ENCODE measurements around the gene SH3D19. TPM values are rescaled to one million over a fixed set of nuclear protein-coding genes. Genes with fewer than 3 reads are reported as not detected.
"Not testable (repeated sequence)": the region's sequence is repeated elsewhere in the genome, so short reads cannot be mapped to it uniquely, and the experiment has no call there.

SH3D19 gene
- total RNA-seq, 1 donor from 2014 or later: 66.5 TPM

- H3K9me3 ChIP-seq (ENCODE audit: insufficient read depth, low read depth, low read length): no peaks in the 10 kb centered on the region
- DNase-seq (ENCODE audit: low read depth) (no peak), FAIRE-seq (no peak)
- Mint-ChIP-seq H3K36me3 (ENCODE audit: low read depth, unreplicated experiment) (no peaks in the 10 kb centered on the region), H3K27ac (ENCODE audit: unreplicated experiment) (no peak overlapping the region), H3K9me3 (ENCODE audit: unreplicated experiment) (no peaks in the 10 kb centered on the region), H3K27me3 (ENCODE audit: low read depth, unreplicated experiment) (no peaks in the 10 kb centered on the region), H3K4me1 (ENCODE audit: low read depth, unreplicated experiment) (no peaks in the 10 kb centered on the region), H3K4me3 (ENCODE audit: unreplicated experiment) (no peak overlapping the region)
- no peak overlapping the region for H3K4me3 ChIP-seq (ENCODE audit: insufficient read depth, low read depth, low read length)
- no peaks in the 10 kb centered on the region for H3K4me1 ChIP-seq (ENCODE audit: insufficient read depth, low read length)
- H3K4me2 ChIP-seq (ENCODE audit: low read length): no peak overlapping the region
- H4K20me1 ChIP-seq (ENCODE audit: insufficient read depth, low read length): no peaks in the 10 kb centered on the region
- no peaks in the 10 kb centered on the region for H3K79me2 ChIP-seq (ENCODE audit: insufficient read depth, low read length)
- H3K27me3 ChIP-seq (ENCODE audit: insufficient read depth, low read length): no peaks in the 10 kb centered on the region
- no peak overlapping the region for H3K9ac ChIP-seq (ENCODE audit: low read length)
- TF ChIP-seq CTCF (IDR thresholded peaks at IDR 0.05; ENCODE audit: insufficient read depth, low read depth, low read length): no peak
- no peak for TF ChIP-seq EZH2 (IDR thresholded peaks at IDR 0.05; ENCODE audit: insufficient read depth, low read length)
- no peaks in the 10 kb centered on the region for H3K36me3 ChIP-seq (ENCODE audit: insufficient read depth, low read length)
- H3K27ac ChIP-seq (ENCODE audit: low read depth, low read length): no peak overlapping the region
- H2AFZ ChIP-seq (ENCODE audit: low read depth, low read length): no peak overlapping the region
These were observed 237.9 kb downstream of the SH3D19 start for GRCh38 chr4:151087467-151087866.

GRCh38 chr4:151077978-151078377 is 247.4 kb downstream of the SH3D19 start:
- not testable (repeated sequence) for H3K4me3 Mint-ChIP-seq (ENCODE audit: unreplicated experiment); H3K9me3 ChIP-seq (ENCODE audit: insufficient read depth, low read depth, low read length); H3K9me3 Mint-ChIP-seq (ENCODE audit: unreplicated experiment); H2AFZ ChIP-seq (ENCODE audit: low read depth, low read length); H3K4me3 ChIP-seq (ENCODE audit: insufficient read depth, low read depth, low read length); H3K27me3 Mint-ChIP-seq (ENCODE audit: low read depth, unreplicated experiment); H3K79me2 ChIP-seq (ENCODE audit: insufficient read depth, low read length); H3K4me1 ChIP-seq (ENCODE audit: insufficient read depth, low read length); H3K9ac ChIP-seq (ENCODE audit: low read length); H3K27me3 ChIP-seq (ENCODE audit: insufficient read depth, low read length); H3K27ac Mint-ChIP-seq (ENCODE audit: unreplicated experiment); H3K36me3 ChIP-seq (ENCODE audit: insufficient read depth, low read length); DNase-seq (ENCODE audit: low read depth); H3K4me1 Mint-ChIP-seq (ENCODE audit: low read depth, unreplicated experiment); H3K36me3 Mint-ChIP-seq (ENCODE audit: low read depth, unreplicated experiment); H3K4me2 ChIP-seq (ENCODE audit: low read length); H3K27ac ChIP-seq (ENCODE audit: low read depth, low read length); H4K20me1 ChIP-seq (ENCODE audit: insufficient read depth, low read length); FAIRE-seq

DNA sequence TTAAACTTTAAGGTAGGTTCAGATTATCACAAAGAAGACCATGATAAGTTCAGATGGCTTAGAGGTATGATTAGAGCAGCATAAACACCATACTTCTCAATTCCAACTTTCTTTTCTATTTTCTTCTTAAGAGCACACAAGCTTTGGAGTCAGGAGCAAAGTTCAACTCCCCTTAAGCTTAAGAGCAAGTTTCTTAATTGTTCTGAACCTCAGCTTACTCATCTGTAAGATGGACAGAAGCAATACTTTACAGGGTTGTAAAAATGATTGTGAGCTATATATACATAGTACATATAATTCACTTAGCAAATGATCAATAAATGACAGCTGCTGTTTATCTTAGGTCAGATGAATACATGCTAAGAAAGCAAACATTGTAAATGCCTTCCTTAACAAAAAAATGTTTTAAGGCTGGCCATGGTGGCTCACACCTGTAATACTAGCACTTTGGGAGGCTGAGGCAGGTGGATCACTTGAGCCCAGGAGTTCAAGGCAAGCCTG is 250.9 kb downstream of the SH3D19 start:
- Mint-ChIP-seq H3K4me1 (ENCODE audit: low read depth, unreplicated experiment) (no peaks in the 10 kb centered on the region), H3K9me3 (ENCODE audit: unreplicated experiment) (no peaks in the 10 kb centered on the region), H3K36me3 (ENCODE audit: low read depth, unreplicated experiment) (no peaks in the 10 kb centered on the region), H3K4me3 (ENCODE audit: unreplicated experiment) (no peak overlapping the region), H3K27ac (ENCODE audit: unreplicated experiment) (no peak overlapping the region), H3K27me3 (ENCODE audit: low read depth, unreplicated experiment) (peaks cover 2% of the 10 kb centered on the region)
- Histone ChIP-seq H3K36me3 (ENCODE audit: insufficient read depth, low read length) (no peaks in the 10 kb centered on the region), H3K9me3 (ENCODE audit: insufficient read depth, low read depth, low read length) (no peaks in the 10 kb centered on the region), H3K79me2 (ENCODE audit: insufficient read depth, low read length) (no peaks in the 10 kb centered on the region), H2AFZ (ENCODE audit: low read depth, low read length) (no peak overlapping the region), H3K4me3 (ENCODE audit: insufficient read depth, low read depth, low read length) (no peak overlapping the region), H4K20me1 (ENCODE audit: insufficient read depth, low read length) (no peaks in the 10 kb centered on the region), H3K9ac (ENCODE audit: low read length) (no peak overlapping the region), H3K4me1 (ENCODE audit: insufficient read depth, low read length) (no peaks in the 10 kb centered on the region), H3K4me2 (ENCODE audit: low read length) (no peak overlapping the region), H3K27ac (ENCODE audit: low read depth, low read length) (no peak overlapping the region), H3K27me3 (ENCODE audit: insufficient read depth, low read length) (no peaks in the 10 kb centered on the region)
- DNase-seq (ENCODE audit: low read depth): no peak
- no peak for FAIRE-seq
- TF ChIP-seq EZH2 (IDR thresholded peaks at IDR 0.05; ENCODE audit: insufficient read depth, low read length) (no peak), CTCF (IDR thresholded peaks at IDR 0.05; ENCODE audit: insufficient read depth, low read depth, low read length) (no peak)

Other genes with a start within 250 kb of the SH3D19 start
- gene RPS3A, start 226.0 kb downstream of the SH3D19 start, total RNA-seq: 1,230 and 1,351 TPM in 2 replicates
- not detected in 2 replicates for gene PRSS48, start 48.4 kb downstream of the SH3D19 start, total RNA-seq
- 2.4 and 4.1 TPM in 2 replicates for gene FHIP1A, start 83.6 kb upstream of the SH3D19 start, total RNA-seq